ENCODE data around the gene KIF1B.
"Not testable (repeated sequence)": the region's sequence is repeated elsewhere in the genome, so short reads cannot be mapped to it uniquely, and the experiment has no call there.

KIF1B gene

GRCh38 chr1:10236405-10237156, 26.2 kb downstream of the KIF1B start:
- DNase-seq, result no peak

GRCh38 chr1:10237157-10237539, 26.8 kb downstream of the KIF1B start:
- DNase-seq, result no peak

GRCh38 chr1:10242135-10242534, 31.8 kb downstream of the KIF1B start:
- DNase-seq, result no peak

GRCh38 chr1:10242811-10243210, 32.4 kb downstream of the KIF1B start:
- DNase-seq, result no peak

GRCh38 chr1:10245674-10246073, 35.3 kb downstream of the KIF1B start:
- DNase-seq, result no peak

- no peak for DNase-seq
Measured at GRCh38 chr1:10249808-10250457, 39.6 kb downstream of the KIF1B start.

- no peak for DNase-seq
Measured at GRCh38 chr1:10250663-10251062, 40.3 kb downstream of the KIF1B start.

GRCh38 chr1:10251325-10252108, 41.1 kb downstream of the KIF1B start:
- DNase-seq, result not testable (repeated sequence)

- no peak for DNase-seq
Measured at GRCh38 chr1:10252508-10252907, 42.1 kb downstream of the KIF1B start.

GRCh38 chr1:10253149-10253548, 42.8 kb downstream of the KIF1B start:
- DNase-seq, result no peak

- DNase-seq, result no peak
Measured at GRCh38 chr1:10253755-10254154, 43.4 kb downstream of the KIF1B start.

- no peak for DNase-seq
Measured at GRCh38 chr1:10257851-10258250, 47.5 kb downstream of the KIF1B start.

- DNase-seq, result not testable (repeated sequence)
Measured at GRCh38 chr1:10259547-10259946, 49.2 kb downstream of the KIF1B start.

- DNase-seq, result no peak
Measured at GRCh38 chr1:10263450-10264082, 53.2 kb downstream of the KIF1B start.

GRCh38 chr1:10265027-10265426, 54.7 kb downstream of the KIF1B start:
- no peak for DNase-seq

- DNase-seq, result no peak
Measured at GRCh38 chr1:10265900-10266299, 55.5 kb downstream of the KIF1B start.

- no peak for DNase-seq
Measured at GRCh38 chr1:10267319-10267718, 56.9 kb downstream of the KIF1B start.

GRCh38 chr1:10267921-10268320, 57.6 kb downstream of the KIF1B start:
- no peak for DNase-seq

- DNase-seq, result no peak
Measured at GRCh38 chr1:10271090-10271489, 60.7 kb downstream of the KIF1B start.

GRCh38 chr1:10271869-10272268, 61.5 kb downstream of the KIF1B start:
- DNase-seq, result no peak

- DNase-seq, result no peak
Measured at GRCh38 chr1:10272274-10272673, 61.9 kb downstream of the KIF1B start.

GRCh38 chr1:10278880-10279279, 68.5 kb downstream of the KIF1B start:
- no peak for DNase-seq

All from AML-193 (cell line).